ENCODE measurements around the gene NOS1.

- no peak for TF ChIP-seq CTCF (conservative IDR thresholded peaks at IDR 0.05; ENCODE audit: low read depth, low read length)
- no peak for TF ChIP-seq EZH2 (IDR thresholded peaks at IDR 0.05; ENCODE audit: borderline replicate concordance, low read depth, low read length, poor library complexity, severe bottlenecking)
Observed at GRCh38 chr12:117388951-117389446, 27.6 kb upstream of the NOS1 start.

Measured in A673 (cell line).